RWPE2 (cell line): Measurements from ENCODE around the gene PRRC2A.
"Not testable (repeated sequence)": the region's sequence is repeated elsewhere in the genome, so short reads cannot be mapped to it uniquely, and the experiment has no call there.

Source experiments
- ATAC-seq: fragments of 200-7000 bp; cut with Tn5 transposase; 3 replicates; pipeline ENCODE4 v1.9.1; 2021; ENCODE audit warnings: low read depth
- DNase-seq: peaks from one replicate; pipeline ENCODE4 v3.0.0-alpha.2; 2020; ENCODE audit warnings: low spot score
- H3K27ac ChIP-seq: fragments of 450-650 bp; 2 replicates; pipeline ENCODE4 v1.5.1; 2017; ENCODE audit warnings: mild to moderate bottlenecking; ENCODE audit not compliant: poor library complexity, severe bottlenecking
- H3K27me3 ChIP-seq: fragments of 250-450 bp; sonication (Bioruptor Pico); 2 replicates; pipeline ENCODE4 v1.5.1; 2021; ENCODE audit warnings: mild to moderate bottlenecking, moderate library complexity; ENCODE audit not compliant: insufficient read depth, poor library complexity, severe bottlenecking
- H3K36me3 ChIP-seq: fragments of 250-450 bp; sonication (Bioruptor Pico); 2 replicates; pipeline ENCODE4 v1.5.1; 2020; ENCODE audit warnings: low read depth, mild to moderate bottlenecking, moderate library complexity
- H3K4me1 ChIP-seq: fragments of 250-450 bp; sonication (Bioruptor Pico); 2 replicates; pipeline ENCODE4 v1.5.1; 2021; ENCODE audit warnings: mild to moderate bottlenecking, moderate library complexity; ENCODE audit not compliant: insufficient read depth, poor library complexity, severe bottlenecking
- H3K4me3 ChIP-seq: fragments of 250-450 bp; sonication (Bioruptor Pico); 2 replicates; pipeline ENCODE4 v1.5.1; 2021; ENCODE audit warnings: mild to moderate bottlenecking, moderate library complexity; ENCODE audit not compliant: severe bottlenecking
- H3K9me3 ChIP-seq: fragments of 250-450 bp; sonication (Bioruptor Pico); 2 replicates; pipeline ENCODE4 v1.5.1; 2021; ENCODE audit warnings: mild to moderate bottlenecking, moderate library complexity; ENCODE audit not compliant: severe bottlenecking
- CTCF ChIP-seq: fragments of 450-650 bp; IDR thresholded peaks from one replicate; pipeline ENCODE4 v1.5.1; 2017; ENCODE audit warnings: mild to moderate bottlenecking, moderate library complexity; ENCODE audit not compliant: poor library complexity, severe bottlenecking

PRRC2A gene

GRCh38 chr6:31586008-31586407 lies 34.5 kb upstream of the PRRC2A start, which contains the start of gene LST1:
LST1 (plus strand) TSS chr6:31586277; CDS start chr6:31587300, 1,023 bp downstream.
- TF ChIP-seq CTCF: no peak
- no peak within 1 kb of the TSS for H3K4me3 ChIP-seq
- no peak for DNase-seq
- no peak for ATAC-seq
- no peaks in the 10 kb centered on the region for H3K27me3 ChIP-seq
- no peak within 1 kb of the TSS for H3K27ac ChIP-seq
- no peaks in the 10 kb centered on the region for H3K4me1 ChIP-seq
- no peaks in the 10 kb centered on the region for H3K9me3 ChIP-seq
- no peaks in the 10 kb centered on the region for H3K36me3 ChIP-seq

GRCh38 chr6:31586599-31587281 lies 33.8 kb upstream of the PRRC2A start:
- no peak overlapping the region for H3K27ac ChIP-seq
- DNase-seq (no peak), ATAC-seq (no peak)
- H3K9me3 ChIP-seq: no peaks in the 10 kb centered on the region
- no peaks in the 10 kb centered on the region for H3K4me1 ChIP-seq
- TF ChIP-seq CTCF: no peak
- H3K4me3 ChIP-seq: no peak overlapping the region
- H3K36me3 ChIP-seq: no peaks in the 10 kb centered on the region
- no peaks in the 10 kb centered on the region for H3K27me3 ChIP-seq

GRCh38 chr6:31587791-31588777 lies 32.4 kb upstream of the PRRC2A start:
- H3K36me3 ChIP-seq: no peaks in the 10 kb centered on the region
- TF ChIP-seq CTCF: no peak
- no peak overlapping the region for H3K27ac ChIP-seq
- DNase-seq (no peak), ATAC-seq (no peak)
- no peaks in the 10 kb centered on the region for H3K9me3 ChIP-seq
- H3K4me3 ChIP-seq: no peak overlapping the region
- H3K27me3 ChIP-seq: no peaks in the 10 kb centered on the region
- H3K4me1 ChIP-seq: no peaks in the 10 kb centered on the region

GRCh38 chr6:31588871-31589650 lies 31.5 kb upstream of the PRRC2A start:
- Histone ChIP-seq H3K27ac (no peak overlapping the region), H3K4me3 (no peak overlapping the region), H3K9me3 (no peaks in the 10 kb centered on the region), H3K4me1 (no peaks in the 10 kb centered on the region), H3K36me3 (no peaks in the 10 kb centered on the region), H3K27me3 (no peaks in the 10 kb centered on the region)
- DNase-seq (no peak), ATAC-seq (0 out of 3 replicates have a peak, but pooled peaks have one; percentile 9)
- no peak for TF ChIP-seq CTCF

GRCh38 chr6:31590691-31591090 lies 29.8 kb upstream of the PRRC2A start:
- H3K27me3 ChIP-seq, H3K9me3 ChIP-seq: not testable (repeated sequence)

More at GRCh38 chr6:31590691-31591090, 29.8 kb upstream of the PRRC2A start:
- H3K4me1 ChIP-seq, H3K27ac ChIP-seq, DNase-seq, H3K36me3 ChIP-seq, H3K4me3 ChIP-seq, ATAC-seq: not testable (repeated sequence)
